Measurements from ENCODE around the gene ATXN8OS.
"Not testable (repeated sequence)": the region's sequence is repeated elsewhere in the genome, so short reads cannot be mapped to it uniquely, and the experiment has no call there.

Gene ATXN8OS

GRCh38 chr13:70107498-70108281 lies at the start of gene ATXN8OS:
Gene ATXN8OS (plus strand): TSS chr13:70107826.
- peak; percentile 14 for DNase-seq

DNA sequence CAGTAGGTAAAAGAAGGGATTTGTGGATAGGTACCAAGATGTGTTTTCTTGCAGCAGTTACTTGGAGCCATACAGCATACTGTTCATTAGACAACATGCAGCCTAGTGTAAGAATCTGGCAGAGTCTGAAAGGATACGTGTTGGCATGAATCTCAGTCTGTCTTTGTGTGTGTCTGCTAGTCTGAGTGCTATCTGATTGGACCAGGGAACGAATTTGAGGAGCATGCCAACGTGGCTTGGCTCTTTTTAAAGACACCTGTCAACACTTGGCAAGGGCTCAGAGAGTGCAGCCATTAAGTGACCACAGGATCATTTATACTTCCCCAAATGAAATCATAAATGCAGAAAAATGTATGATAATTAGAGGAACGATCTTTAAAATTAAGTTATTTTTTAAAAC lies 27.6 kb upstream of the ATXN8OS start:
- DNase-seq: peak; percentile 18

- no peak for DNase-seq
Observed at GRCh38 chr13:70087247-70087646, 20.4 kb upstream of the ATXN8OS start.

DNA sequence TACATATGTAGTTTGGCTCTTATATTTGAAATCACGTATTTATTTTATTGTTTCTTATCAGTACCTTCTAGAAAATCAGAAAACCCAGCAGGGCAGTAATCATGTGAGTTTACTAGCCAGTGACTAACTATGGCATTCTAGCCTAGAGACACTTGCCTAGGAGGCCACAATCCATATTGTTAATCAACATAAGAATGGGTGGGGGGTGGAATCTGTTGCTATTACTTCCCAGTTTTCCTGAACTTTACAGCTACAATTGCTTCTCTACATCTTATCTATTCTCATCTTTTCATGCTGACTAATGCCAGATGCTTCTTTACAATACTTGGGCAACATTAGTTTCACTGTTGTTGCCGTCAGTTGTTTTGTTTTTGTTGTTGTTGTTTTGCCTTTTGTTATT lies 18.7 kb upstream of the ATXN8OS start:
- no peak for DNase-seq

DNA sequence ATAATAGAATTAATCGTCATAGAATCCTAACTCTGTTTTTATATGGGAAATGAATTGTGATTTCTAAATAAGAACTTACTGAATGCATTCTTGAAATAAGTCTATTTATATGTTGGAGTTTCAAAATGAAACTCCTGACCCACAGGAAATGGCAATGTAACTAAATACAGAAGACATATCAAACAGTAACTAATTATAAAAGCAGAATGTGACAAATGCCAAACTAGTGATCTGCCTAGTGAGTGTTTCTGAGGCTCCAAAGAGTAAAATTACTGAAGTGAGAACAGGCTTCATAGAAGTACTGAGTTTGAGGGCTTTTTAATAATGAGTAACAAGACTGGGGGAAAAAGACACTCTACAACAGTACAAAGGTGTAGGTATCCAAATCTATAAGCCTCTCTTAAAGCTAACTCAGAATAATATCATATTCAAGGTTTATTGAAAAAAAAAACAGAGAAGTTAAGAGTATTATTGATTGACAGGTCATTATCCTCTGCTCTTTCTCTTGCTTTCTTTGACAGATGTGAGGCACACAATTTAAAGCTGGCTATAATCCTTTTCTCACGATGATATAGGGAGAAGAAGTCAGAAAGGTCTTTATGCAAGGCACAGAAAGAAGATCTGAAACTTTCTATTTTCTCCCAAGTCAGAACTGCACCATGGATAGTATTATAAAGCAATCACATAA lies 17.4 kb upstream of the ATXN8OS start:
- DNase-seq: no peak

- DNase-seq: no peak
Observed at GRCh38 chr13:70098669-70099068, 9.0 kb upstream of the ATXN8OS start.

GRCh38 chr13:70104481-70104880 lies 3.1 kb upstream of the ATXN8OS start:
- DNase-seq: no peak

GRCh38 chr13:70107125-70107497 lies 515 bp upstream of the ATXN8OS start:
- DNase-seq: no peak

DNA sequence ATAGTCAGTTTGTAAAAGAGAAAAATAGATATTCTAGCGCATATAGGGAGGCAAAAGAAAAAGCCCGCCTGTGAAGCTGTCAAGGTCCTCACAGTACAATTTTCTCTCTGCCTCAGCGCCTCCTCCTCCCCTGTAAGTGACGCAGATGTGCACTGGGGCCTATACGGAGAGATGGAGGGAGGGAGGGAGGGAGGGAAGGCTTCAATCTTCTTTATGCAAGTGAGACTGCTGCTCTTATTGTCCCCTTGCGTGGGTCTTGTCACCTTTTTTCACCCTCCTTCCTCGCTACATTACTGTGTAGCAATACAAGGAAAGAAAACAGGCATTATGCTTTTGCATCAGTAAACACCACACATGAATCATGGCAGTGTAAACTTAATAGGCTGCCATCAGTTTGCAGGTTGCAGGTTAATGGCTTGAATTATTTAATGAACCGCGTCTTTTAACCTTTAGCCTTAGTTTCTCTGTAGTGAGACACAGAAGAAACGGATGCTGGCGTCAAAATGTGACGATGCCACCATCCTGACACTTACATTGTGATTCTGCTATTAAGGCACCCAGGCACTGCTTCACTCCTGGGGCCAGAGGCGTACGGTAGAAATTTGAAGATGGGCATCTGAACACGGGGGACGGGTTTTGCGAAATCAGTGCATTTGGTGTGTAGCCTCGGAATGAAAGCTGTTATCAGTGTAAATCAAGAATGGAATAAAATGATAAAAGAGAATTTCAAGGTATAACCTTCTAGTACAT lies 905 bp downstream of the ATXN8OS start, which contains the start of gene KLHL1:
KLHL1 (minus strand) TSS at position 97 of the 750 bp plus-strand sequence. CDS start 753 bp downstream, outside the sequence.
- DNase-seq: no peak

DNA sequence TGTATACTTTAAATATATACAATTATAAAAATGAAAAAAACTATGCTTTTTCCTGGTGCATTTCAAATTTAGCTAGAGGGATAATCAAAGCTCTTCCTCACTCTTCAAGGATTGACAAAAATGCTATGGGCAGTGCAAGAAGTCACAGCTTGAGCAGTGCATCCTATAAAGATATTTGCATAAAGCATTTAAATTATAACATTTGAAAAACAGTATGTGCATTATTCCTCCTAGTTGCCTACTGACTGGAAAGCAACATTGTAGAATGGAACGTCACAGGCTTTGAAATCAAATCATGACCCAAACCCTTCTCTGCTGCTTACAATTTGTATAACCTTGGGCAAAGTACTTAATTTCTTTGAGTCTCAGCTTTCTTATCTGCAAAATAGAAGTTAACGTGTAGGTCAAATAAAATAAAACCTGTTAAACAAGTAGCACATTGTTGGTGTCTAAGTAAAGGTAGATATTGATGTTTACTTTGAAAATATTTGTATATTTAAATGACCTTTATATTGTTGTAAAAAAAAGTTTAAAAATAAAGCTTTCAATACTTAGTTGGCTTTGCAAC lies 9.8 kb downstream of the ATXN8OS start:
- no peak for DNase-seq

DNA sequence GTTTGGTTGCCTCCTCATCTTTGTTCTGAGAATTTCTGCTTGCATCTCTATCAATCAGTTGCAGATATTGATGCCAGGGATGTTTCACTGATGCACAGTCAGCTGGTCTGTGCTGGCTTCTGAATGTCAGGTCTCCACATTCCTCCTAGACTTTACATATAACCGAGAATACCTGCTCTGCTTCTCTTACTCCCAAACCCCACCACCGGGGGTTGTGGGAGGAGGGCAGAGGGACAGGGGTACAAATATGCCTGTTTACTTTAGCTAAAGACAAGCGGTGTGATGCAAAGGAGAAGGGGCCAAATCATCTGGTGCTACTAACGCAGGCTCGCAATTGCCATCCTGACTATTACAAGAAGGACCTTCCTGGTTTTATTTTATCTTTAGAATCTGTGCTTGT lies 18.1 kb downstream of the ATXN8OS start:
- DNase-seq: no peak

- DNase-seq: no peak
Observed at GRCh38 chr13:70128098-70128497, 20.5 kb downstream of the ATXN8OS start.

DNA sequence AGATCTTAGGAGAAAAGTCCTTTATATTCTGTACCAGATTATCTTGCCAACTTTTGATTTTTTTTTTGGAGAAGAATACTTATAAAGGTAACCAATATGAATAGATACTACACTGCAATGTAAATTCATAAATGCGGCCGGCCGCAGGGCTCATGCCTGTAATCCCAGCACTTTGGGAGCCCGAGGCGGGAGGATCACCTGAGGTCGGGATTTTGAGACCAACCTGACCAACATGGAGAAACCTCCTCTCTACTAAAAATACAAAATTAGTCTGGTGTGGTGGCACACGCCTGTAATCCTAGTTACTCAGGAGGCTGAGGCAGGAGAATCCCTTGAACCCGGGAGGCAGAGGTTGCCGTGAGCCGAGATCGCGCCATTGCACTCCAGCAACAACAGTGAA lies 35.0 kb downstream of the ATXN8OS start:
- DNase-seq: not testable (repeated sequence)

GRCh38 chr13:70162141-70162540 lies 54.5 kb downstream of the ATXN8OS start:
- DNase-seq: no peak

DNA sequence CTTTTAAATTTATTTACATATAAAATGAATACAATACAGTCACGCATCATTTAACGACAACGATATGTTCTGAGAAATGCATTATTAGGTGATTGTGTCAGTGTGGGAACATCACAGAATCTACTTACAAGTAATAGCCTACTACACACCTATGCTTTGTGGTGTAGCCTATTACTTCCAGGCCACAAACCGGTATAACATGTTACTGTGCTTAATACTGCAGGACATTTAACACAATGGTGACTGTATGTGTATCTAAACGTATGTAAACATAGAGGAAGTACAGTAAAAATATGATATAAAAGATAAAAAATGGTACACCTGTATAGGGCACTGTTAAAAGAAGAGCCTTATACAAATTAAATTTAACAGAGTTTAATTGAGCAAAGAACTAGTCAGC lies 63.1 kb downstream of the ATXN8OS start:
- DNase-seq: no peak

DNA sequence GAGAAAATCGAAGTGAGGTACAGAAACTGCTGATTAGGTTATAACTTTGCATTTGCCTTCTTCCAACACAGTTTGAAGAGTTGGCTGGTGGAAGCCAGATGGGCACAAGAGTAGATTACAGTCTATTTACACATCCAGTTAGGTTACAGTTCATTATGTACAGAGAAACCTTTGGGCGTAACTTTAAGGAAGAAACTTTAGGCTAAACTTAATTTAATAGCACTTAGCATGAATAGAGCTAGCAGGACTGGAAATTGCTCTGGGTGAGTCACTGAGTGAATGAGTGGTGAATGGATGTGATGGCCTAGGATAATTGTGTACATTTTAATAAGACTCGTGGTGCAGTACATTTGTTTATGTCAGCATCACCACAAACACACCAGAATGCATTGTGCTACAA lies 63.5 kb downstream of the ATXN8OS start:
- no peak for DNase-seq

GRCh38 chr13:70172946-70173597 lies 65.4 kb downstream of the ATXN8OS start:
- DNase-seq: no peak

- DNase-seq: no peak
Observed at GRCh38 chr13:70173598-70173959, 66.0 kb downstream of the ATXN8OS start.

DNA sequence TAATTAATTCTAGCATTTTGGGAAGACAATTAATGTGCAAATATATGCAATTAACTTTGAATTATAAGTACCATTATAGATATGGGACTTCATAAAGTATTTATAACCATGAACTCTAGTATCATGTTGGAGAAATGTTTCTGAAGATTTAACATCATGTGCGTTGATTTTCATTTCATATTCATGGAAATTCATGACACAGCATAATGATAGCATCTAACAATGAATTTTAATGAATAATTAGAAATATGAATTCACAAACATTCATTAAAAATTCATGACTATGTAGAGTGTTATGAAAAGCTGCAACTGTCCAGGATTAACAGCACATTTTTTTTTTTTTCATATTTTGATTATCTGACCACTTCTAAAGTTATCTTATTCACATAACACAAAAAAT lies 70.7 kb downstream of the ATXN8OS start:
- no peak for DNase-seq
